SK-N-SH (cell line): Measurements from ENCODE around the gene RNASE9. TPM values are rescaled to one million over a fixed set of nuclear protein-coding genes. Genes with fewer than 3 reads are reported as not detected.
"Not testable (repeated sequence)": the region's sequence is repeated elsewhere in the genome, so short reads cannot be mapped to it uniquely, and the experiment has no call there.

ENCODE experiments used
- CTCF ChIA-PET: fragments of 300-600, 350-600 bp; formaldehyde crosslinking; extraction: SDS; loops from one replicate; lab custom pipeline; 2021; lab: Yijun Ruan, JAX
- POLR2A ChIA-PET: fragments of 350-600 bp; sonication (Branson Sonifier 250); formaldehyde crosslinking; extraction: SDS; loops from one replicate; lab custom pipeline; 2020; ENCODE audit warnings: antibody characterized with exemption, inconsistent platforms; lab: Yijun Ruan, JAX
- DNase-seq: peaks from one replicate; pipeline ENCODE4 v3.0.0; 2012
- H2AFZ ChIP-seq: fragments of 200-600 bp; sonication (generic); 2 replicates; pipeline ENCODE4 v1.8.1; 2016; ENCODE audit warnings: antibody characterized with exemption, mild to moderate bottlenecking, low read depth
- H3F3A ChIP-seq: fragments of 200-600 bp; sonication (generic); replicated peaks from 2 replicates; pipeline ENCODE3; 2016; ENCODE audit warnings: antibody characterized with exemption, mild to moderate bottlenecking; ENCODE audit not compliant: insufficient read depth
- H3K27ac ChIP-seq, 2 experiments: fragments of 200-500 bp in 1 of 2; fragments of 200-600 bp in 1 of 2; sonication (Bioruptor generic) in 1 of 2; sonication (generic), shearing (Covaris generic) in 1 of 2; 2 replicates each; pipeline versions ENCODE4 v1.5.1 to v1.6.1; 2014 to 2016; ENCODE audit warnings: low read depth in 2 of 2, inconsistent platforms in 1 of 2, low read length in 1 of 2, mild to moderate bottlenecking in 1 of 2, mixed read lengths in 1 of 2
- H3K27me3 ChIP-seq: fragments of 200-600 bp; sonication (generic), shearing (Covaris generic); 2 replicates; pipeline ENCODE4 v1.6.1; 2016; ENCODE audit warnings: mixed run types; ENCODE audit not compliant: insufficient read depth
- H3K36me3 ChIP-seq, 2 experiments: fragments of 200-500 bp in 1 of 2; fragments of 200-600 bp in 1 of 2; sonication (Bioruptor generic) in 1 of 2; sonication (generic) in 1 of 2; replicated peaks in 1 of 2; 2 replicates each; pipeline versions ENCODE3 to v1.5.1; 2014 to 2016; ENCODE audit warnings: low read length in 1 of 2, mild to moderate bottlenecking in 1 of 2; ENCODE audit not compliant: insufficient read depth in 2 of 2, control insufficient read depth in 1 of 2
- H3K4me1 ChIP-seq, 2 experiments: fragments of 200-500 bp in 1 of 2; fragments of 200-600 bp in 1 of 2; sonication (Bioruptor generic) in 1 of 2; sonication (generic), shearing (Covaris generic) in 1 of 2; 2 replicates each; pipeline versions ENCODE4 v1.5.1 to v1.6.1; 2014 to 2016; ENCODE audit warnings: low read depth in 1 of 2, low read length in 1 of 2, mixed run types in 1 of 2; ENCODE audit not compliant: insufficient read depth in 2 of 2, control insufficient read depth in 1 of 2
- H3K4me2 ChIP-seq: fragments of 200-600 bp; sonication (generic), shearing (Covaris generic); 2 replicates; pipeline ENCODE4 v1.6.1; 2017; ENCODE audit warnings: mixed run types
- H3K4me3 ChIP-seq, 2 experiments: fragments of 200-500 bp in 1 of 2; fragments of 200-600 bp in 1 of 2; sonication (Bioruptor generic) in 1 of 2; sonication (generic), shearing (Covaris generic) in 1 of 2; 2 replicates each; pipeline versions ENCODE4 v1.5.1 to v1.8.1; 2014 to 2016; ENCODE audit warnings: low read depth in 2 of 2, inconsistent platforms in 1 of 2, low read length in 1 of 2, mild to moderate bottlenecking in 1 of 2, mixed read lengths in 1 of 2, moderate library complexity in 1 of 2
- H3K79me2 ChIP-seq: fragments of 200-600 bp; sonication (generic); 2 replicates; pipeline ENCODE4 v1.8.1; 2017; ENCODE audit warnings: mild to moderate bottlenecking; ENCODE audit not compliant: insufficient read depth
- H3K9ac ChIP-seq: fragments of 200-600 bp; sonication (generic); 2 replicates; pipeline ENCODE4 v1.6.1; 2017; ENCODE audit warnings: mixed run types
- H3K9me2 ChIP-seq: fragments of 200-600 bp; sonication (generic); 2 replicates; pipeline ENCODE4 v1.6.1; 2017; ENCODE audit warnings: mixed run types
- H3K9me3 ChIP-seq: fragments of 200-600 bp; sonication (generic); 2 replicates; pipeline ENCODE4 v1.6.1; 2017; ENCODE audit warnings: mixed run types, mild to moderate bottlenecking, moderate library complexity
- H4K20me1 ChIP-seq: fragments of 200-600 bp; sonication (generic); 2 replicates; pipeline ENCODE4 v1.6.1; 2017; ENCODE audit warnings: mild to moderate bottlenecking, mixed run types; ENCODE audit not compliant: insufficient read depth
- CHD2 ChIP-seq: fragments of 150-350 bp; IDR thresholded peaks from 2 replicates; pipeline ENCODE4 v1.6.1; 2018; ENCODE audit warnings: low read length; ENCODE audit not compliant: partially characterized antibody
- EZH2phosphoT487 ChIP-seq: fragments of 200-600 bp; sonication (generic); IDR thresholded peaks from 2 replicates; pipeline ENCODE4 v1.6.1; 2017; ENCODE audit warnings: low read depth, mixed run types, mild to moderate bottlenecking, antibody characterized with exemption, moderate library complexity, borderline replicate concordance
- GABPA ChIP-seq: IDR thresholded peaks from 2 replicates; pipeline ENCODE4 v1.4.0; 2012; ENCODE audit warnings: low read depth, mild to moderate bottlenecking
- JUND ChIP-seq: IDR thresholded peaks from 2 replicates; pipeline ENCODE4 v1.4.0; 2012
- MXI1 ChIP-seq: IDR thresholded peaks from 2 replicates; pipeline ENCODE4 v1.6.1; 2012; ENCODE audit warnings: mild to moderate bottlenecking, low read depth, low read length, improper control_type of control experiment
- POLR2AphosphoS5 ChIP-seq: IDR thresholded peaks from 2 replicates; pipeline ENCODE4 v1.6.1; 2012; ENCODE audit warnings: low read depth, low read length
- RAD21 ChIP-seq: IDR thresholded peaks from 2 replicates; pipeline ENCODE4 v1.6.1; 2012; ENCODE audit warnings: mild to moderate bottlenecking, low read length
- TEAD4 ChIP-seq: IDR thresholded peaks from 2 replicates; pipeline ENCODE4 v1.4.0; 2012; ENCODE audit warnings: mild to moderate bottlenecking, borderline replicate concordance; ENCODE audit not compliant: insufficient read depth
- ZBTB33 ChIP-seq: IDR thresholded peaks from 2 replicates; pipeline ENCODE4 v1.4.0; 2012; ENCODE audit warnings: low read depth, borderline replicate concordance
- WGBS: methylation state at CpG from one replicate; pipeline ENCODE4 v1.1.6; 2017; ENCODE audit warnings: low lambda C conversion rate; 5-methylcytosine and 5-hydroxymethylcytosine counted together
- polyA plus RNA-seq, 3 experiments: library from polyadenylated mRNA; depleted of rRNA; stranded (reverse); fragments of >200 nt; gene quantifications; 2 replicates each; pipeline ENCODE4 v1.2.3, GENCODE V29; 2012

RNASE9 gene
- polyA plus RNA-seq, 1 of the 3 experiments (the other 2 are of a cell fraction), result not detected

GRCh38 chr14:20568393-20568792 lies 7.5 kb upstream of the RNASE9 start (continued):
- TF ChIP-seq EZH2phosphoT487 (no peak), CHD2 (no peak), POLR2AphosphoS5 (no peak), RAD21 (no peak), JUND (no peak), ZBTB33 (no peak), TEAD4 (no peak), GABPA (no peak)

- POLR2A ChIA-PET, H3K27me3 ChIP-seq, H3K79me2 ChIP-seq, CTCF ChIA-PET, DNase-seq, H3K4me1 ChIP-seq, H3K4me3 ChIP-seq, H3K9me2 ChIP-seq, H3K9ac ChIP-seq, H3K36me3 ChIP-seq, H2AFZ ChIP-seq, H4K20me1 ChIP-seq, H3F3A ChIP-seq, H3K27ac ChIP-seq, H3K9me3 ChIP-seq, H3K4me2 ChIP-seq: not testable (repeated sequence)
- WGBS, result 0% methylated on average over 1 of the region's 1 CpG
These were observed 6.4 kb upstream of the RNASE9 start for GRCh38 chr14:20567199-20567598.

GRCh38 chr14:20564501-20564997 lies 3.7 kb upstream of the RNASE9 start:
- Histone ChIP-seq H3K27me3 (peaks cover 7% of the 10 kb centered on the region; the same call in 1 of the 2 replicates), H3F3A (no peaks in the 10 kb centered on the region), H3K4me2 (no peak overlapping the region), H3K9me2 (no peaks in the 10 kb centered on the region), H3K9me3 (no peaks in the 10 kb centered on the region), H3K4me1 (no peaks in the 10 kb centered on the region), H2AFZ (no peak overlapping the region), H3K27ac (no peak overlapping the region), H3K9ac (no peak overlapping the region), H3K36me3 (no peaks in the 10 kb centered on the region), H3K4me3 (no peak overlapping the region), H3K79me2 (no peaks in the 10 kb centered on the region), H4K20me1 (no peaks in the 10 kb centered on the region)
- POLR2A ChIA-PET, result no interaction called here
- CTCF ChIA-PET, result no interaction called here
- no peak for DNase-seq
- WGBS, result 0% methylated on average over 2 of the region's 2 CpGs
- TF ChIP-seq MXI1 (no peak), POLR2AphosphoS5 (no peak)
